ENCODE data around the gene UNCX.

DNA sequence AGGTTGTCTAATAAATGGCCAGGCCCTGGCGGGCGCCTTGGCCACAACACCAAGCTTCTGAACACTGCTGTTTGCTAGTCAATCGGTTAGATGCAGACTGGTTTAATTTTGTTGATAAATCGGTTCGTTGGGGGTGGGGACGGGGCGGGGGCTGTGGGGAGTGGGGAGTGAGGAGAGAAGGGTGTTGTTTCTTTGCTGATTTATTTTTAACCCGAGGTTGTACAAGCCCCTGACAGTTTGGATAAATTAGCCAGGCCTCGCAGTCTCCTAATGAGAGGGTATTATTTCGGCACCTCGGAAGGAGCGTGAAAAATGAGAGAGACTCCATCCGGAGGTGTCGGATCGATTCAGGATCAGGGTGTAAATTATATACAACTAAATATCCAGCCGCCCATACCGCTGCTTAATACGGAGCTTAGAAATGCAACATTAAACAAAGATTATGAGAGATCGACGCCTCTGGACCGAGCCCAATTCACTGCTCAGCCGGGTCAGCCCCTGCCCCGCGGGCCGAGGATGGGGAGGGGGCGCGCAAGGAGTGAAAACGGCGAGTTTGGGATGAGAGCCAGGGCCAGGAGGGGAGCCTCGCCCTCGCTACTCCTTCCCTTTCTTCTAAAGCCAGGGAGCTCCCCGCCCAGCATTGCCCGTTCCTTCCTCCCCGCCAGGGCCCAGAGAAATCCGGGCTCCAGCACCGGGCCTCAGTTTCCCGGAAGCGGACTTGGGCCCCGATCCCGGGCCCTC is 8.0 kb downstream of the UNCX start:
- TF ChIP-seq, protein P1, sequence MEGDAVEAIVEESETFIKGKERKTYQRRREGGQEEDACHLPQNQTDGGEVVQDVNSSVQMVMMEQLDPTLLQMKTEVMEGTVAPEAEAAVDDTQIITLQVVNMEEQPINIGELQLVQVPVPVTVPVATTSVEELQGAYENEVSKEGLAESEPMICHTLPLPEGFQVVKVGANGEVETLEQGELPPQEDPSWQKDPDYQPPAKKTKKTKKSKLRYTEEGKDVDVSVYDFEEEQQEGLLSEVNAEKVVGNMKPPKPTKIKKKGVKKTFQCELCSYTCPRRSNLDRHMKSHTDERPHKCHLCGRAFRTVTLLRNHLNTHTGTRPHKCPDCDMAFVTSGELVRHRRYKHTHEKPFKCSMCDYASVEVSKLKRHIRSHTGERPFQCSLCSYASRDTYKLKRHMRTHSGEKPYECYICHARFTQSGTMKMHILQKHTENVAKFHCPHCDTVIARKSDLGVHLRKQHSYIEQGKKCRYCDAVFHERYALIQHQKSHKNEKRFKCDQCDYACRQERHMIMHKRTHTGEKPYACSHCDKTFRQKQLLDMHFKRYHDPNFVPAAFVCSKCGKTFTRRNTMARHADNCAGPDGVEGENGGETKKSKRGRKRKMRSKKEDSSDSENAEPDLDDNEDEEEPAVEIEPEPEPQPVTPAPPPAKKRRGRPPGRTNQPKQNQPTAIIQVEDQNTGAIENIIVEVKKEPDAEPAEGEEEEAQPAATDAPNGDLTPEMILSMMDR (IDR thresholded peaks at IDR 0.05): no peak
- no peak for TF ChIP-seq POLR2A (IDR thresholded peaks at IDR 0.05)

All from heart left ventricle (tissue), 13 donors.